BLaER1 treated with 17β-estradiol and CSF1 and Interleukin-3, amounts not matched to agents 10 nM and 100 nM (cell line): ENCODE measurements around the gene TTPAL.

Experiments used
- H3K27ac ChIP-seq, 11 experiments: shearing (Covaris generic); formaldehyde crosslinking; 2 replicates each; pipeline ENCODE4 v1.8.1; 2022
- H3K27me3 ChIP-seq, 11 experiments: shearing (Covaris generic); formaldehyde crosslinking; 2 replicates each; pipeline ENCODE4 v1.8.1; 2022
- H3K36me3 ChIP-seq, 11 experiments: shearing (Covaris generic); formaldehyde crosslinking; 2 replicates each; pipeline ENCODE4 v1.8.1; 2022
- H3K4me1 ChIP-seq, 10 experiments: shearing (Covaris generic); formaldehyde crosslinking; 2 replicates each; pipeline ENCODE4 v1.8.1; 2022
- H3K4me2 ChIP-seq, 11 experiments: shearing (Covaris generic); formaldehyde crosslinking; 2 replicates each; pipeline ENCODE4 v1.8.1; 2022
- H3K4me3 ChIP-seq, 10 experiments: shearing (Covaris generic); formaldehyde crosslinking; 2 replicates each; pipeline ENCODE4 v1.8.1; 2022
- H3K9ac ChIP-seq, 11 experiments: shearing (Covaris generic); formaldehyde crosslinking; 2 replicates each; pipeline ENCODE4 v1.8.1; 2022
- H3K9me3 ChIP-seq, 11 experiments: shearing (Covaris generic); formaldehyde crosslinking; replicated peaks in 1 of 11; 2 replicates each; pipeline ENCODE4 v1.8.1; 2022
- H4K20me1 ChIP-seq, 11 experiments: shearing (Covaris generic); formaldehyde crosslinking; 2 replicates each; pipeline ENCODE4 v1.8.1; 2022
- Cebpa-rat ChIP-seq, 11 experiments: shearing (Covaris generic); IDR thresholded peaks; 2 replicates each; pipeline ENCODE4 v1.8.1; 2022

The TTPAL gene

GRCh38 chr20:44437497-44437896, 38.2 kb upstream of the TTPAL start:
- no peak for TF ChIP-seq Cebpa-rat (IDR thresholded peaks at IDR 0.05)
- Histone ChIP-seq H3K27ac (no peak overlapping the region), H3K4me1 (peaks cover 0 to 11% (median 2%) of the 10 kb centered on the region in 10 experiments; a peak in 3 of 20 replicates), H3K4me2 (no peak overlapping the region), H3K9ac (no peak overlapping the region), H4K20me1 (no peaks in the 10 kb centered on the region; a peak in 1 of 22 replicates), H3K27me3 (no peaks in the 10 kb centered on the region), H3K9me3 (no peaks in the 10 kb centered on the region), H3K4me3 (no peak overlapping the region), H3K36me3 (no peaks in the 10 kb centered on the region)

GRCh38 chr20:44438782-44439181, 36.9 kb upstream of the TTPAL start:
- H3K36me3 ChIP-seq, result no peaks in the 10 kb centered on the region
- no peak overlapping the region for H3K9ac ChIP-seq
- no peak overlapping the region for H3K4me3 ChIP-seq
- H4K20me1 ChIP-seq, result no peaks in the 10 kb centered on the region; a peak in 1 of 22 replicates
- no peak for TF ChIP-seq Cebpa-rat (IDR thresholded peaks at IDR 0.05)
- no peaks in the 10 kb centered on the region for H3K27me3 ChIP-seq
- H3K4me2 ChIP-seq, result no peak overlapping the region
- H3K27ac ChIP-seq, result no peak overlapping the region
- no peaks in the 10 kb centered on the region for H3K9me3 ChIP-seq
- H3K4me1 ChIP-seq, result peaks cover 0 to 11% (median 2%) of the 10 kb centered on the region in 10 experiments; a peak in 3 of 20 replicates

GRCh38 chr20:44439318-44439717, 36.4 kb upstream of the TTPAL start:
- Histone ChIP-seq H3K9ac (no peak overlapping the region), H4K20me1 (no peaks in the 10 kb centered on the region; a peak in 1 of 22 replicates), H3K4me1 (peaks cover 0 to 11% (median 2%) of the 10 kb centered on the region in 10 experiments; a peak in 3 of 20 replicates), H3K9me3 (no peaks in the 10 kb centered on the region), H3K36me3 (no peaks in the 10 kb centered on the region), H3K4me3 (no peak overlapping the region), H3K4me2 (no peak overlapping the region), H3K27ac (no peak overlapping the region), H3K27me3 (no peaks in the 10 kb centered on the region)
- TF ChIP-seq Cebpa-rat (IDR thresholded peaks at IDR 0.05), result no peak

- Histone ChIP-seq H3K27me3 (no peaks in the 10 kb centered on the region), H3K4me3 (no peak overlapping the region), H3K36me3 (no peaks in the 10 kb centered on the region), H3K4me1 (no peaks in the 10 kb centered on the region), H3K9ac (no peak overlapping the region), H3K9me3 (no peaks in the 10 kb centered on the region), H4K20me1 (no peaks in the 10 kb centered on the region), H3K27ac (no peak overlapping the region), H3K4me2 (no peak overlapping the region)
- no peak for TF ChIP-seq Cebpa-rat (IDR thresholded peaks at IDR 0.05)
Observed at GRCh38 chr20:44442298-44443070, 33.2 kb upstream of the TTPAL start.

- H3K9ac ChIP-seq, result no peak overlapping the region
- no peaks in the 10 kb centered on the region for H3K27me3 ChIP-seq
- H3K27ac ChIP-seq, result no peak overlapping the region
- H3K36me3 ChIP-seq, result no peaks in the 10 kb centered on the region
- no peaks in the 10 kb centered on the region for H3K4me1 ChIP-seq
- no peaks in the 10 kb centered on the region for H4K20me1 ChIP-seq
- H3K9me3 ChIP-seq, result no peaks in the 10 kb centered on the region
- H3K4me3 ChIP-seq, result no peak overlapping the region
- TF ChIP-seq Cebpa-rat (IDR thresholded peaks at IDR 0.05), result no peak
- no peak overlapping the region for H3K4me2 ChIP-seq
Observed at GRCh38 chr20:44445742-44446710, 29.6 kb upstream of the TTPAL start.

- Histone ChIP-seq H3K9ac (no peak overlapping the region), H3K9me3 (no peaks in the 10 kb centered on the region), H3K4me2 (no peak overlapping the region), H3K27ac (no peak overlapping the region), H3K4me1 (no peaks in the 10 kb centered on the region), H3K27me3 (no peaks in the 10 kb centered on the region), H4K20me1 (no peaks in the 10 kb centered on the region), H3K4me3 (no peak overlapping the region), H3K36me3 (no peaks in the 10 kb centered on the region)
- no peak for TF ChIP-seq Cebpa-rat (IDR thresholded peaks at IDR 0.05)
Observed at GRCh38 chr20:44447827-44448419, 27.8 kb upstream of the TTPAL start.

GRCh38 chr20:44448753-44449546, 26.7 kb upstream of the TTPAL start:
- Histone ChIP-seq H4K20me1 (no peaks in the 10 kb centered on the region), H3K27me3 (no peaks in the 10 kb centered on the region), H3K4me3 (no peak overlapping the region), H3K9ac (no peak overlapping the region), H3K9me3 (no peaks in the 10 kb centered on the region), H3K27ac (no peak overlapping the region), H3K4me2 (no peak overlapping the region), H3K4me1 (no peaks in the 10 kb centered on the region), H3K36me3 (no peaks in the 10 kb centered on the region)
- no peak for TF ChIP-seq Cebpa-rat (IDR thresholded peaks at IDR 0.05)

GRCh38 chr20:44449864-44450263, 25.8 kb upstream of the TTPAL start:
- Histone ChIP-seq H3K9me3 (no peaks in the 10 kb centered on the region), H3K4me3 (no peak overlapping the region), H3K27ac (no peak overlapping the region), H3K36me3 (no peaks in the 10 kb centered on the region), H3K27me3 (no peaks in the 10 kb centered on the region), H4K20me1 (no peaks in the 10 kb centered on the region), H3K4me2 (no peak overlapping the region), H3K9ac (no peak overlapping the region), H3K4me1 (peaks cover 0 to 5% (median 2%) of the 10 kb centered on the region in 10 experiments; a peak in 14 of 20 replicates)
- no peak for TF ChIP-seq Cebpa-rat (IDR thresholded peaks at IDR 0.05)
